HepG2 (cell line): Measurements from ENCODE around the gene WDR5B. TPM values are rescaled to one million over a fixed set of nuclear protein-coding genes. Genes with fewer than 3 reads are reported as not detected.

Source experiments
- GMEB1 ChIP-seq: sonication (generic); formaldehyde crosslinking; IDR thresholded peaks from 2 replicates; pipeline ENCODE4 v1.5.1; 2020; ENCODE audit warnings: missing genetic modification reagents, mild to moderate bottlenecking, borderline replicate concordance
- HMGXB3 ChIP-seq: sonication (generic); formaldehyde crosslinking; IDR thresholded peaks from 2 replicates; pipeline ENCODE4 v1.4.0; 2020; ENCODE audit warnings: missing genetic modification reagents, borderline replicate concordance
- JDP2 ChIP-seq: sonication (generic); formaldehyde crosslinking; IDR thresholded peaks from 2 replicates; pipeline ENCODE4 v1.8.1; 2022; ENCODE audit warnings: missing genetic modification reagents, borderline replicate concordance
- MXD3 ChIP-seq: IDR thresholded peaks from 2 replicates; pipeline ENCODE4 v1.6.1; 2016; ENCODE audit warnings: mild to moderate bottlenecking, missing biosample characterization, missing genetic modification reagents
- XBP1 ChIP-seq: sonication (generic); formaldehyde crosslinking; IDR thresholded peaks from 2 replicates; pipeline ENCODE4 v1.5.0; 2020; ENCODE audit warnings: missing genetic modification reagents
- ZFP62 ChIP-seq: sonication (generic); formaldehyde crosslinking; IDR thresholded peaks from 2 replicates; pipeline ENCODE4 v1.4.0; 2020; ENCODE audit warnings: missing genetic modification reagents
- ZNF501 ChIP-seq: sonication (generic); formaldehyde crosslinking; IDR thresholded peaks from 2 replicates; pipeline ENCODE4 v1.5.1; 2020; ENCODE audit warnings: mild to moderate bottlenecking, moderate library complexity, missing genetic modification reagents
- ZNF530 ChIP-seq: sonication (generic); formaldehyde crosslinking; IDR thresholded peaks from 2 replicates; pipeline ENCODE4 v1.5.0; 2020; ENCODE audit warnings: low read depth, mild to moderate bottlenecking, missing genetic modification reagents
- ZNF615 ChIP-seq: sonication (generic); formaldehyde crosslinking; IDR thresholded peaks from 2 replicates; pipeline ENCODE4 v1.5.0; 2020; ENCODE audit warnings: mild to moderate bottlenecking, missing genetic modification reagents, borderline replicate concordance
- ZNF674 ChIP-seq: sonication (generic); formaldehyde crosslinking; IDR thresholded peaks from 2 replicates; pipeline ENCODE4 v1.5.0; 2020; ENCODE audit warnings: low read depth, mild to moderate bottlenecking, missing genetic modification reagents
- ZSCAN9 ChIP-seq: IDR thresholded peaks from 2 replicates; pipeline ENCODE4 v1.6.1; 2016; ENCODE audit warnings: borderline replicate concordance
- polyA plus RNA-seq, 8 experiments: library from polyadenylated mRNA; depleted of rRNA in 3 of 8; stranded (reverse) in 7 of 8; unstranded in 1 of 8; fragments of >200 nt; fragmentation: Illumina TruSeq in 4 of 8; extraction: Trizol in 4 of 8; gene quantifications; 2 replicates each; pipeline versions ENCODE4 v1.2.1 to v1.2.3, GENCODE V29; 2011 to 2016; ENCODE audit warnings: low read depth in 4 of 8, missing spikeins in 1 of 8, mixed read lengths in 1 of 8; ENCODE audit not compliant: insufficient read depth in 1 of 8
- total RNA-seq, 5 experiments: library from RNA; depleted of rRNA; stranded (reverse); fragments of >200 nt; fragmentation: Illumina TruSeq; extraction: Trizol; gene quantifications; 2 replicates each; pipeline ENCODE4 v1.2.3, GENCODE V29; 2016; ENCODE audit warnings: low read depth in 1 of 5
- TF ChIP-seq, protein P1 (sequence below): IDR thresholded peaks from 2 replicates; pipeline ENCODE4 v1.6.1; 2016; ENCODE audit warnings: low read depth
- TF ChIP-seq, protein P2 (sequence below): IDR thresholded peaks from 2 replicates; pipeline ENCODE4 v1.6.1; 2016
- TF ChIP-seq, protein P3 (sequence below): sonication (generic); formaldehyde crosslinking; IDR thresholded peaks from 2 replicates; pipeline ENCODE4 v1.5.1; 2020; ENCODE audit warnings: mild to moderate bottlenecking, missing genetic modification reagents, borderline replicate concordance
- TF ChIP-seq, protein P4 (sequence below): sonication (generic); formaldehyde crosslinking; IDR thresholded peaks from 2 replicates; pipeline ENCODE4 v1.9.0; 2021; ENCODE audit warnings: missing genetic modification reagents, mild to moderate bottlenecking, borderline replicate concordance

WDR5B gene
- total and polyA plus RNA-seq, 2 of the 13 experiments (the other 11 are each of a cell fraction or from before 2014, with no cell fraction given) = 2.5 to 3.6 TPM

DNA sequence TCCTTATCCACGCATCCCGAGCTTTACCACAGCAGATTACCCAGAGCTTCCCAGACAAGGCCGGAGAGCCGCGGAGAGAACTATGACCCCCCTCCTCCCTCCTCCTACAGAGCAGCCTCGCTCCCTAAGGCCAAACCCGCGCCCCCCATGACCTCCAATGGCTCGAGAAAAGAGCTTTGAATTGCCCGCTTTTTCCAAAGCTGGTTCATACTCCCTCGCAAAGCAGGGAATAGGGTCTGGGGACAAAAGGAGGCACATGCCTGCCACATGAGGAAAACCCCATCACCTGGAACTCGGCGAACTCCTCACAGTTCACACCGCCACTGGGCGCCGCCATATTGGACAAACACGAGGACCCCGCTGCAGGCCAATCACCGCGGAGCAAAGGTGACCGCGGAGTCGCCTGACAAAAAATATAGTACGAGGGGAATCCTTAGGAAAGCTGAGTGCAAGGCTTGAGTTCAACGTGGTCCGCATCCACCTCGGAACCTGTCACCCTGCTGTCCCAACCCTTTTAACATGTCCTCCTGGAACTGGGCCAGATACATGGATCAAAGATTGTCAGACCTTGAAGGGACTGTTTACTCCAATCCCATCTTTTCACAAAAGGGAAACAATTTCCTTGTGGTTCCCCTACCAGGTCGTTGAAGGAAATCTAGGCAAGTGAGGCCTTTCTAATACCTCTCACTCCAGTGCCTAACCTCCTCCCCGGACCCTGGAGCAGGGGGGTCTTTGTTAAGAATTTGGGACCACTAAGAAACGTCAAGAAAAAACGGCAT is 32.8 kb downstream of the WDR5B start, which contains the start of gene MIX23 (continued):
- TF ChIP-seq, protein P1, sequence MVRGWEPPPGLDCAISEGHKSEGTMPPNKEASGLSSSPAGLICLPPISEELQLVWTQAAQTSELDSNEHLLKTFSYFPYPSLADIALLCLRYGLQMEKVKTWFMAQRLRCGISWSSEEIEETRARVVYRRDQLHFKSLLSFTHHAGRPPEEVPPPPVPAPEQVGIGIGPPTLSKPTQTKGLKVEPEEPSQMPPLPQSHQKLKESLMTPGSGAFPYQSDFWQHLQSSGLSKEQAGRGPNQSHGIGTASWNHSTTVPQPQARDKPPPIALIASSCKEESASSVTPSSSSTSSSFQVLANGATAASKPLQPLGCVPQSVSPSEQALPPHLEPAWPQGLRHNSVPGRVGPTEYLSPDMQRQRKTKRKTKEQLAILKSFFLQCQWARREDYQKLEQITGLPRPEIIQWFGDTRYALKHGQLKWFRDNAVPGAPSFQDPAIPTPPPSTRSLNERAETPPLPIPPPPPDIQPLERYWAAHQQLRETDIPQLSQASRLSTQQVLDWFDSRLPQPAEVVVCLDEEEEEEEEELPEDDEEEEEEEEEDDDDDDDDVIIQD (CRISPR knock-in tag) = no peak; the same call in 1 of the 2 replicates
- TF ChIP-seq JDP2 (CRISPR knock-in tag) (no peak), ZNF530 (CRISPR knock-in tag) (peak; percentile 79; the same call in 1 of the 2 replicates), ZFP62 (CRISPR knock-in tag) (no peak), GMEB1 (CRISPR knock-in tag) (peak; percentile 58; the same call in 1 of the 2 replicates), ZNF501 (CRISPR knock-in tag) (peak; percentile 94), ZSCAN9 (CRISPR knock-in tag) (peak; percentile 67; the same call in 1 of the 2 replicates), ZNF674 (CRISPR knock-in tag) (no peak), MXD3 (peak; percentile 83), ZNF615 (peak; percentile 77; the same call in 1 of the 2 replicates), HMGXB3 (CRISPR knock-in tag) (peak; percentile 74; the same call in 1 of the 2 replicates), XBP1 (CRISPR knock-in tag) (no peak)
- TF ChIP-seq, protein P2, sequence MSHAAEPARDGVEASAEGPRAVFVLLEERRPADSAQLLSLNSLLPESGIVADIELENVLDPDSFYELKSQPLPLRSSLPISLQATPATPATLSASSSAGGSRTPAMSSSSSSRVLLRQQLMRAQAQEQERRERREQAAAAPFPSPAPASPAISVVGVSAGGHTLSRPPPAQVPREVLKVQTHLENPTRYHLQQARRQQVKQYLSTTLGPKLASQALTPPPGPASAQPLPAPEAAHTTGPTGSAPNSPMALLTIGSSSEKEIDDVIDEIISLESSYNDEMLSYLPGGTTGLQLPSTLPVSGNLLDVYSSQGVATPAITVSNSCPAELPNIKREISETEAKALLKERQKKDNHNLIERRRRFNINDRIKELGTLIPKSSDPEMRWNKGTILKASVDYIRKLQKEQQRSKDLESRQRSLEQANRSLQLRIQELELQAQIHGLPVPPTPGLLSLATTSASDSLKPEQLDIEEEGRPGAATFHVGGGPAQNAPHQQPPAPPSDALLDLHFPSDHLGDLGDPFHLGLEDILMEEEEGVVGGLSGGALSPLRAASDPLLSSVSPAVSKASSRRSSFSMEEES (CRISPR knock-in tag) = peak; percentile 47; the same call in 1 of the 2 replicates
- TF ChIP-seq, protein P3, sequence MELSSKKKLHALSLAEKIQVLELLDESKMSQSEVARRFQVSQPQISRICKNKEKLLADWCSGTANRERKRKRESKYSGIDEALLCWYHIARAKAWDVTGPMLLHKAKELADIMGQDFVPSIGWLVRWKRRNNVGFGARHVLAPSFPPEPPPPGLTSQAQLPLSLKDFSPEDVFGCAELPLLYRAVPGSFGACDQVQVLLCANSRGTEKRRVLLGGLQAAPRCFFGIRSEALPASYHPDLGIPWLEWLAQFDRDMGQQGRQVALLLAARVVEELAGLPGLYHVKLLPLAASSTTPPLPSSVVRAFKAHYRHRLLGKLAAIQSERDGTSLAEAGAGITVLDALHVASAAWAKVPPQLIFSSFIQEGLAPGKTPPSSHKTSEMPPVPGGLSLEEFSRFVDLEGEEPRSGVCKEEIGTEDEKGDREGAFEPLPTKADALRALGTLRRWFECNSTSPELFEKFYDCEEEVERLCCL (CRISPR knock-in tag) = peak; percentile 74; the same call in 1 of the 2 replicates
- TF ChIP-seq, protein P4, sequence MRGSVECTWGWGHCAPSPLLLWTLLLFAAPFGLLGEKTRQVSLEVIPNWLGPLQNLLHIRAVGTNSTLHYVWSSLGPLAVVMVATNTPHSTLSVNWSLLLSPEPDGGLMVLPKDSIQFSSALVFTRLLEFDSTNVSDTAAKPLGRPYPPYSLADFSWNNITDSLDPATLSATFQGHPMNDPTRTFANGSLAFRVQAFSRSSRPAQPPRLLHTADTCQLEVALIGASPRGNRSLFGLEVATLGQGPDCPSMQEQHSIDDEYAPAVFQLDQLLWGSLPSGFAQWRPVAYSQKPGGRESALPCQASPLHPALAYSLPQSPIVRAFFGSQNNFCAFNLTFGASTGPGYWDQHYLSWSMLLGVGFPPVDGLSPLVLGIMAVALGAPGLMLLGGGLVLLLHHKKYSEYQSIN (CRISPR knock-in tag) = no peak
